Measurements from ENCODE around the gene GET4. TPM values are rescaled to one million over a fixed set of nuclear protein-coding genes. Genes with fewer than 3 reads are reported as not detected.
A peak's percentile ranks its signal among the peaks of the same experiment; 100 is the strongest.
"Not testable (repeated sequence)": the region's sequence is repeated elsewhere in the genome, so short reads cannot be mapped to it uniquely, and the experiment has no call there.

The GET4 gene
- total and polyA plus RNA-seq, 12 donors: 38.3 to 190 (median 69.4) TPM

DNA sequence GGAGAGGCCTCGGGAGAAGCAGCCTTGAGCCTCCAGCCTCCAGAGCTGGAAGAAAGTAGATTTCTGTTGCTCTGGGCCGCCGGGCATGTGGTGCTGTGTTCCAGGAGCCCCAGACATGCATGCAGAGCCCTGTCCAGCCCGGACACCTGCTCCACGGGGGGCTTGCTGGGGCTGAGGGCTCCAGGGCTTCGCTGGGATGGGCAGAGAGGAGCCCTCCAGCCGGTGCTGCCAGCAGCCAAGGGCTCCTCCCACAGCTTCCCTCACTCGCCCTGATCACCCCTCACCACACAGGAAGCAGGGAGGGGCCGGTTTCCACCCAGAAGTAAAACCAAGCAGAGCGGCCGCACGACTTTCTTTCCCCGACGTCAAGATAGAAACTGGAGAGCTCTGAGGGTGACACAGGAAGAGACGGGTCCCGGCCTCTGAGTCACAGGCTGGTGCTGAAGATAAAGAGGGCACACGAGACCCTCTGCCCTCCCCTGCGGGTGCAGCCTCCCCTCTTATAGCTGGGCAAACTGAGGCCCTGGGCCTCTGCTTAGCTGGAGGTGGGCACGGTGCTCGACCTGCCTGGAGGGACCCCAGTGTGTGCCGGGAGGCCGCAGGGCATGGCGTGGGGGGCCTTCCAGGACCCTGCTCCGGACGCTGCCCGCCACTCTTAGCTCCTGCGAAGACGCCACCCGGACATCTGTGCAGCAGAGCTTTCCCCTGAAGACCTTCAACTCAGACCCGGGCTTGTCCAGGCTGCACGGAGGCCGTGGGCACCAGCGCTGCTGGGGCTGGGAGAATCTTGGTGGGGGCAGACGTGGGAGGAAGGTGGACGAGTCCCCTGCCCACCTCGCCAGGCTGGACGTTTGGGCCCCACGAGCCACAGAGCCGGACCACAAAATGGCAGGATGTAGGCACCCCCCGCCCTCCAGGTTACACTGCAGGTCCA, 47.0 kb downstream of the GET4 start:
- Histone ChIP-seq H3K4me1 (replicated peaks in 1 of 2) (no peaks in the 10 kb centered on the region), H3K4me3 (no peak overlapping the region), H3K27me3 (no peaks in the 10 kb centered on the region), H3K9me3 (replicated peaks in 1 of 3) (no peaks in the 10 kb centered on the region), H3K36me3 (replicated peaks in 1 of 2) (no peaks in the 10 kb centered on the region), H3K27ac (peak overlapping the region in 1 of 5 donors; percentile 70)
- TF ChIP-seq, protein P1, sequence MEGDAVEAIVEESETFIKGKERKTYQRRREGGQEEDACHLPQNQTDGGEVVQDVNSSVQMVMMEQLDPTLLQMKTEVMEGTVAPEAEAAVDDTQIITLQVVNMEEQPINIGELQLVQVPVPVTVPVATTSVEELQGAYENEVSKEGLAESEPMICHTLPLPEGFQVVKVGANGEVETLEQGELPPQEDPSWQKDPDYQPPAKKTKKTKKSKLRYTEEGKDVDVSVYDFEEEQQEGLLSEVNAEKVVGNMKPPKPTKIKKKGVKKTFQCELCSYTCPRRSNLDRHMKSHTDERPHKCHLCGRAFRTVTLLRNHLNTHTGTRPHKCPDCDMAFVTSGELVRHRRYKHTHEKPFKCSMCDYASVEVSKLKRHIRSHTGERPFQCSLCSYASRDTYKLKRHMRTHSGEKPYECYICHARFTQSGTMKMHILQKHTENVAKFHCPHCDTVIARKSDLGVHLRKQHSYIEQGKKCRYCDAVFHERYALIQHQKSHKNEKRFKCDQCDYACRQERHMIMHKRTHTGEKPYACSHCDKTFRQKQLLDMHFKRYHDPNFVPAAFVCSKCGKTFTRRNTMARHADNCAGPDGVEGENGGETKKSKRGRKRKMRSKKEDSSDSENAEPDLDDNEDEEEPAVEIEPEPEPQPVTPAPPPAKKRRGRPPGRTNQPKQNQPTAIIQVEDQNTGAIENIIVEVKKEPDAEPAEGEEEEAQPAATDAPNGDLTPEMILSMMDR (IDR thresholded peaks at IDR 0.05): no peak
- TF ChIP-seq POLR2A (IDR thresholded peaks at IDR 0.05): no peak
- WGBS, 4 donors: 54 to 80% (median 60%) methylated on average over 11 to 40 of the region's 40 CpGs
- intact Hi-C loops (cut with DNase I): no loop called here
- peak in 6 of 7 donors; percentile 49 to 80 (median 65) for DNase-seq

DNA sequence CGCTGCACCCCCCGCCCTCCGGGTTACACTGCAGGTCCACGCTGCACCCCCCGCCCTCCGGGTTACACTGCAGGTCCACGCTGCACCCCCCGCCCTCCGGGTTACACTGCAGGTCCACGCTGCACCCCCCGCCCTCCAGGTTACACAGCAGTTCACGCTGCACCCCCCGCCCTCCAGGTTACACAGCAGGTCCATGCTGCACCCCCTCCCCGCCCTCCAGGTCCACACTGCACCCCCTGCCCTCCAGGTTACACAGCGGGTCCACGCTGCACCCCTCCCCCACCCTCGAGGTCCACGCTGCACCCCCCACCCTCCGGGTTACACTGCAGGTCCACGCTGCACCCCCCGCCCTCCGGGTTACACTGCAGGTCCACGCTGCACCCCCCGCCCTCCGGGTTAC, 47.7 kb downstream of the GET4 start:
- H3K9me3 ChIP-seq (replicated peaks in 1 of 3); H3K4me1 ChIP-seq (replicated peaks in 1 of 2): not testable (repeated sequence)

DNA sequence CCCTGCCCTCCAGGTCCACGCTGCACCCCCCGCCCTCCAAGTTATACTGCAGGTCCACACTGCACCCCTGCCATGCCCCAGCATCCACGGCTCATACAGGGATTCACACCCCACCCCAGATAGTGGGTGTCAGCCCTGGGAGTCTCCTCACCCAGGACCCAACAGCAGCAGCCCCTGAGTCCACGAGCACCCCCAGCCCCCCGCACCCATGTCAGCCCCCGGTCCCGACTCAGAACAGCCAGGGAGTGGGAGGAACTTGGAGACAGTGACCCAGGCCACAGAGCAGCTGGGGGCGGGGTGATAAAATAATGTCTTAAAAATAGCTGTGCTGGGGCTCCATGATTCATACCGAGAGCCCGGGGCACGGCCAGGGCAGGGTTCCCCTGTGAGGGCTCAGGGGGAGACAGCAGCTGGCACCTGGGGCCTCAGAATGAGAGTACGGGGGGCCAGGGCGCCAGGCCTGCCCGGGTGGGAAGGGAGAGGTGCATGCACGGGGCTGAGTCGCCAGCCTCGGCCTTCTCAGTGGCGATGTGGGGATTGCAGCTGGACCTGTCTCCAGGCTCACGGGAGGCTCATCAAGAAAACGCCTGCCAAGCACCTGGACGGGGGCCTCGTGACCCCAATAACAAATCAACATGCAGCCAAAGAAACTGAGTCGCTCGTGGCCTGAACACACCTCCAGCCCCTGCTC, 48.3 kb downstream of the GET4 start:
- Histone ChIP-seq H3K36me3 (replicated peaks in 1 of 2) (no peaks in the 10 kb centered on the region), H3K4me3 (no peak overlapping the region), H3K9me3 (replicated peaks in 1 of 3) (no peaks in the 10 kb centered on the region), H3K4me1 (replicated peaks in 1 of 2) (no peaks in the 10 kb centered on the region), H3K27me3 (no peaks in the 10 kb centered on the region), H3K27ac (no peak overlapping the region)
- intact Hi-C loops (cut with DNase I): no loop called here
- no peak for TF ChIP-seq POLR2A (IDR thresholded peaks at IDR 0.05)
- TF ChIP-seq, protein P1 (IDR thresholded peaks at IDR 0.05): no peak
- WGBS, 4 donors: 56 to 90% (median 67%) methylated on average over 11 to 24 of the region's 24 CpGs
- DNase-seq: peak in 3 of 7 donors; percentile 11 to 22 (median 12)

More for the DNA sequence above, 47.7 kb downstream of the GET4 start:
- H3K27ac ChIP-seq; H3K36me3 ChIP-seq (replicated peaks in 1 of 2); intact Hi-C loops (cut with DNase I); H3K4me3 ChIP-seq; H3K27me3 ChIP-seq: not testable (repeated sequence)
- DNase-seq: peak in 2 of 7 donors; percentile 10 to 11
- 65 to 92% methylated on average over 13 to 17 of the region's 25 CpGs; no CpG with 5 or more reads in 2 of the 4 donors for WGBS, 4 donors

DNA sequence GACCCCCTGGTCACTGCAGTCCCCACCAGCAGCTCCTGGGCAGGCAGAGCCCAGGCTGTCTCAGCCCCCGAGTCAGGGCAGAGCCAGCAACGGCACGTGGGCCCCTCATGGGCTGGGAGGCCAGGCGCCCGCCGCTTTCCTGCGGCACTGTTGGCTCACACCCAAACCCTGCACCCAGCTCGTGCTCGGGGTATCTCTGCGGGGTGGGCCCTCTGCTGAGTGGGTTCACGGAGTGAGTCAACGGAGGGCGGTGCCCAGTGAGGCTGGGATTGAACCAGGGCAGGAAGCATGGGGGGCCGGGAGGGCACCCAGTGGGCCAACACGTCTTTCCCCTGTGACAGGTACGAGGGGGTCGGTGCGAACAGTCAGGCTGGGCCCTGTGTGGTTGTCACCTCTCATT, 49.2 kb downstream of the GET4 start:
- H3K4me1 ChIP-seq (replicated peaks in 1 of 2): no peaks in the 10 kb centered on the region

More for the DNA sequence above, 49.2 kb downstream of the GET4 start:
- 71 to 88% (median 79%) methylated on average over 7 to 18 of the region's 18 CpGs for WGBS, 4 donors
- no peak overlapping the region for H3K4me3 ChIP-seq
- no peak overlapping the region for H3K27ac ChIP-seq
- intact Hi-C loops (cut with DNase I): no loop called here
- H3K27me3 ChIP-seq: no peaks in the 10 kb centered on the region
- peak in 2 of 7 donors; percentile 11 to 21 for DNase-seq
- no peak for TF ChIP-seq POLR2A (IDR thresholded peaks at IDR 0.05)
- TF ChIP-seq, protein P1 (IDR thresholded peaks at IDR 0.05): no peak
- H3K9me3 ChIP-seq (replicated peaks in 1 of 3): no peaks in the 10 kb centered on the region
- H3K36me3 ChIP-seq (replicated peaks in 1 of 2): no peaks in the 10 kb centered on the region

All from adrenal gland (tissue), 12 donors.